Measurements from ENCODE around the gene TRIM56.
"Not testable (repeated sequence)": the region's sequence is repeated elsewhere in the genome, so short reads cannot be mapped to it uniquely, and the experiment has no call there.

- TF ChIP-seq, protein P1, sequence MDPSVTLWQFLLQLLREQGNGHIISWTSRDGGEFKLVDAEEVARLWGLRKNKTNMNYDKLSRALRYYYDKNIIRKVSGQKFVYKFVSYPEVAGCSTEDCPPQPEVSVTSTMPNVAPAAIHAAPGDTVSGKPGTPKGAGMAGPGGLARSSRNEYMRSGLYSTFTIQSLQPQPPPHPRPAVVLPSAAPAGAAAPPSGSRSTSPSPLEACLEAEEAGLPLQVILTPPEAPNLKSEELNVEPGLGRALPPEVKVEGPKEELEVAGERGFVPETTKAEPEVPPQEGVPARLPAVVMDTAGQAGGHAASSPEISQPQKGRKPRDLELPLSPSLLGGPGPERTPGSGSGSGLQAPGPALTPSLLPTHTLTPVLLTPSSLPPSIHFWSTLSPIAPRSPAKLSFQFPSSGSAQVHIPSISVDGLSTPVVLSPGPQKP (IDR thresholded peaks at IDR 0.05; ENCODE audit: borderline replicate concordance, low read depth, low read length), result not testable (repeated sequence)
- TF ChIP-seq POLR2A (IDR thresholded peaks at IDR 0.05; ENCODE audit: low read depth, low read length); USF2 (IDR thresholded peaks at IDR 0.05; ENCODE audit: low read depth, low read length); RAD21 (IDR thresholded peaks at IDR 0.05; ENCODE audit: low read length); MXI1 (IDR thresholded peaks at IDR 0.05; ENCODE audit: borderline replicate concordance, low read depth, low read length); FOS (IDR thresholded peaks at IDR 0.05; ENCODE audit: low read depth, low read length); SMC3 (IDR thresholded peaks at IDR 0.05; ENCODE audit: low read depth, low read length); RCOR1 (IDR thresholded peaks at IDR 0.05; ENCODE audit: insufficient replicate concordance, low read length); CEBPB (IDR thresholded peaks at IDR 0.05; ENCODE audit: low read depth, low read length); RFX5 (IDR thresholded peaks at IDR 0.05; ENCODE audit: low read depth, low read length); MAFK (IDR thresholded peaks at IDR 0.05; ENCODE audit: low read depth, low read length); NFE2L2 (IDR thresholded peaks at IDR 0.05; ENCODE audit: low read depth, low read length): not testable (repeated sequence)
- TF ChIP-seq, protein P2, sequence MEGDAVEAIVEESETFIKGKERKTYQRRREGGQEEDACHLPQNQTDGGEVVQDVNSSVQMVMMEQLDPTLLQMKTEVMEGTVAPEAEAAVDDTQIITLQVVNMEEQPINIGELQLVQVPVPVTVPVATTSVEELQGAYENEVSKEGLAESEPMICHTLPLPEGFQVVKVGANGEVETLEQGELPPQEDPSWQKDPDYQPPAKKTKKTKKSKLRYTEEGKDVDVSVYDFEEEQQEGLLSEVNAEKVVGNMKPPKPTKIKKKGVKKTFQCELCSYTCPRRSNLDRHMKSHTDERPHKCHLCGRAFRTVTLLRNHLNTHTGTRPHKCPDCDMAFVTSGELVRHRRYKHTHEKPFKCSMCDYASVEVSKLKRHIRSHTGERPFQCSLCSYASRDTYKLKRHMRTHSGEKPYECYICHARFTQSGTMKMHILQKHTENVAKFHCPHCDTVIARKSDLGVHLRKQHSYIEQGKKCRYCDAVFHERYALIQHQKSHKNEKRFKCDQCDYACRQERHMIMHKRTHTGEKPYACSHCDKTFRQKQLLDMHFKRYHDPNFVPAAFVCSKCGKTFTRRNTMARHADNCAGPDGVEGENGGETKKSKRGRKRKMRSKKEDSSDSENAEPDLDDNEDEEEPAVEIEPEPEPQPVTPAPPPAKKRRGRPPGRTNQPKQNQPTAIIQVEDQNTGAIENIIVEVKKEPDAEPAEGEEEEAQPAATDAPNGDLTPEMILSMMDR (conservative IDR thresholded peaks at IDR 0.05; ENCODE audit: low read depth, low read length), result not testable (repeated sequence)
Measured at GRCh38 chr7:101064176-101064550, 21.1 kb upstream of the TRIM56 start.

All from IMR-90 (cell line).